ENCODE data around the gene OTP. TPM values are rescaled to one million over a fixed set of nuclear protein-coding genes. Genes with fewer than 3 reads are reported as not detected.
"Not testable (repeated sequence)": the region's sequence is repeated elsewhere in the genome, so short reads cannot be mapped to it uniquely, and the experiment has no call there.

OTP gene
- total RNA-seq, 1 experiment from 2014 or later = 0.05 TPM

DNA sequence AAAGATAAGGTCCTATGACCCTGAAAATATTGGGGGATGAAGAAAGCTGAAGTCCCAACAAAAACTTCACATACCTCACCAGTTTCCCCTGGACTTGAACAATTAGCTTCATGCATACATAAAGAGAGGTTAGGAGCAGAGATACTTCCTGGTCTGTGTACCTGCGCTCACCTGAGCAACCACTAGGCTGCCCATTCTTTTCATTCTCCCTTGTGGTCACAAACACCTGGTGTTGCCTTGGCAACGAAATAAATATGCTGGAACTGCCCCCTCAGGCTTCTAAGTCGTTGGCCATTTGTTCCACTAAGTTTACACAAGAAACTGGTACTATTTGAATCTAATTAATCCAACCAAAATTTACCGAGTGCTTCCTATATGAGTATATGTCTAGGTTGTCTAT is 18.1 kb downstream of the OTP start:
- no peak overlapping the region for H3K27ac ChIP-seq (ENCODE audit: low read length)
- no peaks in the 10 kb centered on the region for H3K36me3 ChIP-seq (ENCODE audit: control insufficient read depth, insufficient read depth, low read length)
- intact Hi-C loops (cut with micrococcal nuclease; ENCODE audit: unreplicated experiment) = no loop called here
- peaks cover 31% of the 10 kb centered on the region for H3K27me3 ChIP-seq (ENCODE audit: control insufficient read depth, insufficient read depth, low read length)
- CTCF ChIA-PET = no interaction called here
- POLR2A ChIA-PET = no interaction called here
- BruUV-seq (replicated peaks) = no TSS peak
- DNase-seq (ENCODE audit: low read depth, low spot score) (no peak), ATAC-seq (no peak)
- no peak overlapping the region for H3K4me3 ChIP-seq (ENCODE audit: low read depth in 2 of 2, low read length in 2 of 2)
- TF ChIP-seq POLR2AphosphoS5 (IDR thresholded peaks at IDR 0.05; ENCODE audit: low read depth, low read length) (no peak), SIN3A (IDR thresholded peaks at IDR 0.05; ENCODE audit: borderline replicate concordance, insufficient read depth, low read depth, low read length) (no peak)
- no peaks in the 10 kb centered on the region for H3K4me1 ChIP-seq (ENCODE audit: control insufficient read depth, insufficient read depth, low read length)
- in situ Hi-C loops (cut with HindIII; ENCODE audit: low pct_unique_long_range_greater_than_20kb, low sequenced_read_pairs) = no loop called here
- H3K9me3 ChIP-seq (ENCODE audit: control insufficient read depth, insufficient read depth, low read depth, low read length) = no peaks in the 10 kb centered on the region

DNA sequence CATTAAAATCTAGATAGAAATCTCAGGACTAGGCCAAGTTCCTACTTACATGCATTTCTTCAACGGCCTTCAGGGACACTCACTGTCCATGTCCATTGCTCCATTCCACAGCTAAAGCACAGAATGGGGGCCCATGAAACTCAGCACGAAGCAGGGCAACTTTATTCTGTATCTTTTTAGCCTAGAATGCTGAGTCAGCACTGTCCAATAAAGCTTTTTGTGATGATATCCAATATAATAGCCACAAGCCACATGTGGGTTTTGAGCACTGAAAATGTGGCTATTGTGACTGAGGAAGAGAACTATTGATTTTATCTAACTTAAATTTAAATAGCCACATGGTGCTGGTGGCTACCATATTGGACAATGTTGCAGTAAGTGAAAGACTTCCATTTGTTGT is 21.6 kb downstream of the OTP start:
- no peak overlapping the region for H3K27ac ChIP-seq (ENCODE audit: low read length)
- ATAC-seq = no peak
- H3K27me3 ChIP-seq (ENCODE audit: control insufficient read depth, insufficient read depth, low read length) = peaks cover 9% of the 10 kb centered on the region
- no peaks in the 10 kb centered on the region for H3K4me1 ChIP-seq (ENCODE audit: control insufficient read depth, insufficient read depth, low read length)
- CTCF ChIA-PET = no interaction called here
- BruUV-seq (replicated peaks) = no TSS peak
- no peaks in the 10 kb centered on the region for H3K9me3 ChIP-seq (ENCODE audit: control insufficient read depth, insufficient read depth, low read depth, low read length)
- DNase-seq (ENCODE audit: low read depth, low spot score) = no peak
- no peaks in the 10 kb centered on the region for H3K36me3 ChIP-seq (ENCODE audit: control insufficient read depth, insufficient read depth, low read length)
- POLR2A ChIA-PET = no interaction called here
- H3K4me3 ChIP-seq (ENCODE audit: low read depth in 2 of 2, low read length in 2 of 2) = no peak overlapping the region
- intact Hi-C loops (cut with micrococcal nuclease; ENCODE audit: unreplicated experiment) = no loop called here
- in situ Hi-C loops (cut with HindIII; ENCODE audit: low pct_unique_long_range_greater_than_20kb, low sequenced_read_pairs) = no loop called here
- TF ChIP-seq TCF7L2 (IDR thresholded peaks at IDR 0.05; ENCODE audit: low read depth, low read length) (no peak), SIN3A (IDR thresholded peaks at IDR 0.05; ENCODE audit: borderline replicate concordance, insufficient read depth, low read depth, low read length) (no peak), CTCF (IDR thresholded peaks at IDR 0.05) (no peak), POLR2AphosphoS5 (IDR thresholded peaks at IDR 0.05; ENCODE audit: low read depth, low read length) (no peak)
- TF ChIP-seq, protein P1, sequence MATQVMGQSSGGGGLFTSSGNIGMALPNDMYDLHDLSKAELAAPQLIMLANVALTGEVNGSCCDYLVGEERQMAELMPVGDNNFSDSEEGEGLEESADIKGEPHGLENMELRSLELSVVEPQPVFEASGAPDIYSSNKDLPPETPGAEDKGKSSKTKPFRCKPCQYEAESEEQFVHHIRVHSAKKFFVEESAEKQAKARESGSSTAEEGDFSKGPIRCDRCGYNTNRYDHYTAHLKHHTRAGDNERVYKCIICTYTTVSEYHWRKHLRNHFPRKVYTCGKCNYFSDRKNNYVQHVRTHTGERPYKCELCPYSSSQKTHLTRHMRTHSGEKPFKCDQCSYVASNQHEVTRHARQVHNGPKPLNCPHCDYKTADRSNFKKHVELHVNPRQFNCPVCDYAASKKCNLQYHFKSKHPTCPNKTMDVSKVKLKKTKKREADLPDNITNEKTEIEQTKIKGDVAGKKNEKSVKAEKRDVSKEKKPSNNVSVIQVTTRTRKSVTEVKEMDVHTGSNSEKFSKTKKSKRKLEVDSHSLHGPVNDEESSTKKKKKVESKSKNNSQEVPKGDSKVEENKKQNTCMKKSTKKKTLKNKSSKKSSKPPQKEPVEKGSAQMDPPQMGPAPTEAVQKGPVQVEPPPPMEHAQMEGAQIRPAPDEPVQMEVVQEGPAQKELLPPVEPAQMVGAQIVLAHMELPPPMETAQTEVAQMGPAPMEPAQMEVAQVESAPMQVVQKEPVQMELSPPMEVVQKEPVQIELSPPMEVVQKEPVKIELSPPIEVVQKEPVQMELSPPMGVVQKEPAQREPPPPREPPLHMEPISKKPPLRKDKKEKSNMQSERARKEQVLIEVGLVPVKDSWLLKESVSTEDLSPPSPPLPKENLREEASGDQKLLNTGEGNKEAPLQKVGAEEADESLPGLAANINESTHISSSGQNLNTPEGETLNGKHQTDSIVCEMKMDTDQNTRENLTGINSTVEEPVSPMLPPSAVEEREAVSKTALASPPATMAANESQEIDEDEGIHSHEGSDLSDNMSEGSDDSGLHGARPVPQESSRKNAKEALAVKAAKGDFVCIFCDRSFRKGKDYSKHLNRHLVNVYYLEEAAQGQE (IDR thresholded peaks at IDR 0.05; ENCODE audit: insufficient read depth in 1 of 2, low read depth in 2 of 2, low read length in 1 of 2) = no peak

DNA sequence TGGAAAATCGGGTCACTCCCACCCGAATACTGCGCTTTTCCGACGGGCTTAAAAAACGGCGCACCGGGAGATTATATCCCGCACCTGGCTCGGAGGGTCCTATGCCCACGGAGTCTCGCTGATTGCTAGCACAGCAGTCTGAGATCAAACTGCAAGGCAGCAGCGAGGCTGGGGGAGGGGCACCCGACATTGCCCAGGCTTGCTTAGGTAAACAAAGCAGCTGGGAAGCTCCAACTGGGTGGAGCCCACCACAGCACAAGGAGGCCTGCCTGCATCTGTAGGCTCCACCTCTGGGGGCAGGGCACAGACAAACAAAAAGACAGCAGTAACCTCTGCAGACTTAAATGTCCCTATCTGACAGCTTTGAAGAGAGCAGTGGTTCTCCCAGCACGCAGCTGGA is 29.6 kb downstream of the OTP start:
- H3K36me3 ChIP-seq (ENCODE audit: control insufficient read depth, insufficient read depth, low read length); ATAC-seq; H3K4me3 ChIP-seq (ENCODE audit: low read depth in 2 of 2, low read length in 2 of 2); BruUV-seq (replicated peaks); intact Hi-C loops (cut with micrococcal nuclease; ENCODE audit: unreplicated experiment); H3K27me3 ChIP-seq (ENCODE audit: control insufficient read depth, insufficient read depth, low read length); H3K9me3 ChIP-seq (ENCODE audit: control insufficient read depth, insufficient read depth, low read depth, low read length); H3K4me1 ChIP-seq (ENCODE audit: control insufficient read depth, insufficient read depth, low read length); in situ Hi-C loops (cut with HindIII; ENCODE audit: low pct_unique_long_range_greater_than_20kb, low sequenced_read_pairs); POLR2A ChIA-PET; CTCF ChIA-PET; DNase-seq (ENCODE audit: low read depth, low spot score); H3K27ac ChIP-seq (ENCODE audit: low read length): not testable (repeated sequence)
